SH-SY5Y (cell line): ENCODE data around the gene CD81.

Source experiments
- GATA2 ChIP-seq: IDR thresholded peaks from 2 replicates; pipeline ENCODE4 v1.6.1; 2011; ENCODE audit warnings: mild to moderate bottlenecking, low read depth, low read length
- GATA3 ChIP-seq: IDR thresholded peaks from 2 replicates; pipeline ENCODE4 v1.6.1; 2011; ENCODE audit warnings: low read depth, mild to moderate bottlenecking, low read length, moderate library complexity

GRCh38 chr11:2385156-2386151, 8.3 kb downstream of the CD81 start:
- no peak for TF ChIP-seq GATA2
- TF ChIP-seq GATA3: no peak
